Measurements from ENCODE around the gene IL16. TPM values are rescaled to one million over a fixed set of nuclear protein-coding genes. Genes with fewer than 3 reads are reported as not detected.

IL16 gene
- total RNA-seq, 1 experiment from 2014 or later: 0.81 TPM

DNA sequence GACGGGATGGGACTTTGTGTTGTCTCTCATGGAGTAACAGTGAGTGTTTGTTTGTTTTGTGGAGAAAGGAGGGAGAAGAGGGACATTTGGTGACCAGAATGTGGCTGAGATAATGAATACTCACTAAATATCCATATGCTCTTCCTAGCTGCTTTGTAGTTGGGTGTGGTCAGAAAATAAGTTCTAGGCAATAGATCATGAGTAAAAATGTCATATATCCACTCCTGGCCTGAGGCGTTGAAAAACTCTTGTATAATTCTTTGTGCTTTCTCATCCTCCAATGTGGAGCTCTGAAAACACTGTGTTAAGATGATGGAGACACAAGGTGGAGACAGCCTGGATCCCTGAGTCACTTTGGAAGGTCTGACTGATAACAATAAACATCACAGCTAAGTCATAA lies 28.0 kb upstream of the IL16 start:
- BruUV-seq (replicated peaks): no TSS peak
- H3K27ac ChIP-seq (ENCODE audit: low read depth, low read length): no peak overlapping the region
- no peaks in the 10 kb centered on the region for H3K79me2 ChIP-seq (ENCODE audit: insufficient read depth, low read length)
- ChIA-PET RAD21 (ENCODE audit: low non-redundant PET in 1 of 2, low total read pairs in 2 of 2, uncharacterized antibody in 2 of 2, unreplicated experiment in 2 of 2) (no interaction called here), CTCF (interaction anchor here (0.9 kb wide), 1 partner anchor 13 kb away, joined by 3 read pairs; no protein-coding TSS in a partner anchor), POLR2A (interaction anchor here (0.7 kb wide), 1 partner anchor 158 kb away, joined by 3 read pairs; no protein-coding TSS in a partner anchor)
- no peak overlapping the region for H3K4me2 ChIP-seq (ENCODE audit: low read length)
- no peaks in the 10 kb centered on the region for H3K36me3 ChIP-seq (ENCODE audit: control insufficient read depth in 1 of 2, insufficient read depth in 2 of 2, low read length in 2 of 2)
- TF ChIP-seq SP1 (IDR thresholded peaks at IDR 0.05; ENCODE audit: low read depth) (no peak), EGR1 (IDR thresholded peaks at IDR 0.05; ENCODE audit: low read depth) (no peak), JUND (IDR thresholded peaks at IDR 0.05) (no peak), EZH2 (IDR thresholded peaks at IDR 0.05) (no peak), ELF1 (IDR thresholded peaks at IDR 0.05; ENCODE audit: borderline replicate concordance, low read depth) (no peak)
- TF ChIP-seq, protein P1, sequence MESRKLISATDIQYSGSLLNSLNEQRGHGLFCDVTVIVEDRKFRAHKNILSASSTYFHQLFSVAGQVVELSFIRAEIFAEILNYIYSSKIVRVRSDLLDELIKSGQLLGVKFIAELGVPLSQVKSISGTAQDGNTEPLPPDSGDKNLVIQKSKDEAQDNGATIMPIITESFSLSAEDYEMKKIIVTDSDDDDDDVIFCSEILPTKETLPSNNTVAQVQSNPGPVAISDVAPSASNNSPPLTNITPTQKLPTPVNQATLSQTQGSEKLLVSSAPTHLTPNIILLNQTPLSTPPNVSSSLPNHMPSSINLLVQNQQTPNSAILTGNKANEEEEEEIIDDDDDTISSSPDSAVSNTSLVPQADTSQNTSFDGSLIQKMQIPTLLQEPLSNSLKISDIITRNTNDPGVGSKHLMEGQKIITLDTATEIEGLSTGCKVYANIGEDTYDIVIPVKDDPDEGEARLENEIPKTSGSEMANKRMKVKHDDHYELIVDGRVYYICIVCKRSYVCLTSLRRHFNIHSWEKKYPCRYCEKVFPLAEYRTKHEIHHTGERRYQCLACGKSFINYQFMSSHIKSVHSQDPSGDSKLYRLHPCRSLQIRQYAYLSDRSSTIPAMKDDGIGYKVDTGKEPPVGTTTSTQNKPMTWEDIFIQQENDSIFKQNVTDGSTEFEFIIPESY (IDR thresholded peaks at IDR 0.05; ENCODE audit: extremely low read depth, insufficient replicate concordance, low read length): no peak
- TF ChIP-seq, protein P2, sequence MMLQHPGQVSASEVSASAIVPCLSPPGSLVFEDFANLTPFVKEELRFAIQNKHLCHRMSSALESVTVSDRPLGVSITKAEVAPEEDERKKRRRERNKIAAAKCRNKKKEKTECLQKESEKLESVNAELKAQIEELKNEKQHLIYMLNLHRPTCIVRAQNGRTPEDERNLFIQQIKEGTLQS (IDR thresholded peaks at IDR 0.05): no peak
- no peaks in the 10 kb centered on the region for H3K9me3 ChIP-seq (ENCODE audit: control insufficient read depth in 1 of 2, insufficient read depth in 1 of 2, low read depth in 1 of 2, low read length in 2 of 2)
- H2AFZ ChIP-seq (ENCODE audit: low read depth, low read length, poor library complexity, severe bottlenecking): no peak overlapping the region
- ATAC-seq (no peak), DNase-seq (ENCODE audit: low read depth, low spot score) (no peak)
- no peaks in the 10 kb centered on the region for H4K20me1 ChIP-seq (ENCODE audit: insufficient read depth)
- H3K4me3 ChIP-seq (replicated peaks in 1 of 2; ENCODE audit: low read depth in 1 of 2, low read length in 2 of 2): no peak overlapping the region
- H3K9ac ChIP-seq (ENCODE audit: low read length): no peak overlapping the region
- intact Hi-C loops (cut with micrococcal nuclease): no loop called here
- no peaks in the 10 kb centered on the region for H3K4me1 ChIP-seq (ENCODE audit: control insufficient read depth in 1 of 2, insufficient read depth in 2 of 2, low read length in 2 of 2)
- peaks cover 30% of the 10 kb centered on the region for H3K27me3 ChIP-seq (ENCODE audit: insufficient read depth, low read length)
- no peaks in the 10 kb centered on the region for H3K9me2 ChIP-seq (ENCODE audit: insufficient read depth)

DNA sequence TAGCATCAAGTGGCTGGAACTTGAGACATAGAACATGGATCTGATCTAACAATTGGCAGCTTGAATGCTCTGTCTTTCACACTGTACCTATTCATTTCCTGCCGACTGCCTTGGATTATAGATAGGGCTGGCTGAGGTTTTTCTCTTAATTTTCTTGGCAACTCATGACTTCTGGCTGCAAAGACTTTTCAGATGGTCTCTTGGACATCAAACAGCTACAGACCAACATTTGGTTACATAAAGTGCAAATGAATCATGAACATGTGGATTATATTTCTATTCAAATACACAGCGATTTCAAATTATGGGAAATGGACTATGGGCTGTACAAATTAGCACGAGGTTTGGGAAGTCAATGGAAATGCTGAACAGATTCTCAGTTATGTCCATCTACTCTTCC lies 26.2 kb upstream of the IL16 start:
- Histone ChIP-seq H3K4me2 (ENCODE audit: low read length) (no peak overlapping the region), H3K4me3 (replicated peaks in 1 of 2; ENCODE audit: low read depth in 1 of 2, low read length in 2 of 2) (no peak overlapping the region), H3K9me3 (ENCODE audit: control insufficient read depth in 1 of 2, insufficient read depth in 1 of 2, low read depth in 1 of 2, low read length in 2 of 2) (no peaks in the 10 kb centered on the region), H3K27me3 (ENCODE audit: insufficient read depth, low read length) (peaks cover 30% of the 10 kb centered on the region), H2AFZ (ENCODE audit: low read depth, low read length, poor library complexity, severe bottlenecking) (no peak overlapping the region), H3K4me1 (ENCODE audit: control insufficient read depth in 1 of 2, insufficient read depth in 2 of 2, low read length in 2 of 2) (no peaks in the 10 kb centered on the region), H3K27ac (ENCODE audit: low read depth, low read length) (no peak overlapping the region), H3K9ac (ENCODE audit: low read length) (no peak overlapping the region), H3K79me2 (ENCODE audit: insufficient read depth, low read length) (no peaks in the 10 kb centered on the region), H3K36me3 (ENCODE audit: control insufficient read depth in 1 of 2, insufficient read depth in 2 of 2, low read length in 2 of 2) (no peaks in the 10 kb centered on the region), H4K20me1 (ENCODE audit: insufficient read depth) (no peaks in the 10 kb centered on the region), H3K9me2 (ENCODE audit: insufficient read depth) (no peaks in the 10 kb centered on the region)
- ATAC-seq (no peak), DNase-seq (ENCODE audit: low read depth, low spot score) (no peak)
- BruUV-seq (replicated peaks): no TSS peak
- POLR2A ChIA-PET: no interaction called here
- TF ChIP-seq, protein P3, sequence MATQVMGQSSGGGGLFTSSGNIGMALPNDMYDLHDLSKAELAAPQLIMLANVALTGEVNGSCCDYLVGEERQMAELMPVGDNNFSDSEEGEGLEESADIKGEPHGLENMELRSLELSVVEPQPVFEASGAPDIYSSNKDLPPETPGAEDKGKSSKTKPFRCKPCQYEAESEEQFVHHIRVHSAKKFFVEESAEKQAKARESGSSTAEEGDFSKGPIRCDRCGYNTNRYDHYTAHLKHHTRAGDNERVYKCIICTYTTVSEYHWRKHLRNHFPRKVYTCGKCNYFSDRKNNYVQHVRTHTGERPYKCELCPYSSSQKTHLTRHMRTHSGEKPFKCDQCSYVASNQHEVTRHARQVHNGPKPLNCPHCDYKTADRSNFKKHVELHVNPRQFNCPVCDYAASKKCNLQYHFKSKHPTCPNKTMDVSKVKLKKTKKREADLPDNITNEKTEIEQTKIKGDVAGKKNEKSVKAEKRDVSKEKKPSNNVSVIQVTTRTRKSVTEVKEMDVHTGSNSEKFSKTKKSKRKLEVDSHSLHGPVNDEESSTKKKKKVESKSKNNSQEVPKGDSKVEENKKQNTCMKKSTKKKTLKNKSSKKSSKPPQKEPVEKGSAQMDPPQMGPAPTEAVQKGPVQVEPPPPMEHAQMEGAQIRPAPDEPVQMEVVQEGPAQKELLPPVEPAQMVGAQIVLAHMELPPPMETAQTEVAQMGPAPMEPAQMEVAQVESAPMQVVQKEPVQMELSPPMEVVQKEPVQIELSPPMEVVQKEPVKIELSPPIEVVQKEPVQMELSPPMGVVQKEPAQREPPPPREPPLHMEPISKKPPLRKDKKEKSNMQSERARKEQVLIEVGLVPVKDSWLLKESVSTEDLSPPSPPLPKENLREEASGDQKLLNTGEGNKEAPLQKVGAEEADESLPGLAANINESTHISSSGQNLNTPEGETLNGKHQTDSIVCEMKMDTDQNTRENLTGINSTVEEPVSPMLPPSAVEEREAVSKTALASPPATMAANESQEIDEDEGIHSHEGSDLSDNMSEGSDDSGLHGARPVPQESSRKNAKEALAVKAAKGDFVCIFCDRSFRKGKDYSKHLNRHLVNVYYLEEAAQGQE (IDR thresholded peaks at IDR 0.05; ENCODE audit: low read depth): no peak
- TF ChIP-seq POLR2AphosphoS5 (IDR thresholded peaks at IDR 0.05; ENCODE audit: low read depth, low read length): no peak
- CTCF ChIA-PET: interaction anchor here (1.2 kb wide), 1 partner anchor 95 kb away, joined by 3 read pairs; no protein-coding TSS in a partner anchor
- intact Hi-C loops (cut with micrococcal nuclease): no loop called here
- RAD21 ChIA-PET (ENCODE audit: low non-redundant PET in 1 of 2, low total read pairs in 2 of 2, uncharacterized antibody in 2 of 2, unreplicated experiment in 2 of 2): no interaction called here

Measured in HCT116 (cell line).